Measurements from ENCODE around the gene NAA16. TPM values are rescaled to one million over a fixed set of nuclear protein-coding genes. Genes with fewer than 3 reads are reported as not detected.

NAA16 gene
- total and polyA plus RNA-seq, 8 donors = 6.0 to 114 (median 22.6) TPM

- no peak for TF ChIP-seq EP300 (IDR thresholded peaks at IDR 0.05)
- TF ChIP-seq POLR2A (IDR thresholded peaks at IDR 0.05) = no peak
- no peak for TF ChIP-seq POLR2AphosphoS5 (IDR thresholded peaks at IDR 0.05)
- no peak for TF ChIP-seq CTCF (IDR thresholded peaks at IDR 0.05)
- Histone ChIP-seq H3K27ac (no peak overlapping the region), H3K27me3 (no peaks in the 10 kb centered on the region), H3K9me3 (no peaks in the 10 kb centered on the region), H3K36me3 (no peaks in the 10 kb centered on the region), H3K4me1 (peaks cover 0 to 8% (median 4%) of the 10 kb centered on the region in 4 donors), H3K4me3 (no peak overlapping the region)
- intact Hi-C loops (cut with DNase I; ENCODE audit: low total_unique reads) = no loop called here
- WGBS, 5 donors = 73 to 81% (median 74%) methylated on average over 6 of the region's 6 CpGs
- DNase-seq = no peak
These were observed 77.2 kb downstream of the NAA16 start for GRCh38 chr13:41388143-41388881.

- TF ChIP-seq EP300 (IDR thresholded peaks at IDR 0.05) (no peak), CTCF (IDR thresholded peaks at IDR 0.05) (no peak)
- peaks cover 0 to 8% (median 4%) of the 10 kb centered on the region in 4 donors for H3K4me1 ChIP-seq
- no peak for DNase-seq
- intact Hi-C loops (cut with DNase I; ENCODE audit: low total_unique reads) = no loop called here
- 60 to 87% (median 77%) methylated on average over 1 of the region's 1 CpG for WGBS, 5 donors
- no peaks in the 10 kb centered on the region for H3K9me3 ChIP-seq
- H3K36me3 ChIP-seq = no peaks in the 10 kb centered on the region
- no peak overlapping the region for H3K4me3 ChIP-seq
- no peak overlapping the region for H3K27ac ChIP-seq
- no peaks in the 10 kb centered on the region for H3K27me3 ChIP-seq
These were observed 78.5 kb downstream of the NAA16 start for GRCh38 chr13:41389580-41389979.

- Histone ChIP-seq H3K9me3 (no peaks in the 10 kb centered on the region), H3K27me3 (no peaks in the 10 kb centered on the region), H3K27ac (no peak overlapping the region), H3K36me3 (no peaks in the 10 kb centered on the region), H3K4me1 (no peaks in the 10 kb centered on the region), H3K4me3 (no peak overlapping the region)
- WGBS, 5 donors = 81 to 100% (median 82%) methylated on average over 1 of the region's 1 CpG
- no peak for DNase-seq
- TF ChIP-seq POLR2A (IDR thresholded peaks at IDR 0.05) = no peak
- no peak for TF ChIP-seq POLR2AphosphoS5 (IDR thresholded peaks at IDR 0.05)
- no peak for TF ChIP-seq CTCF (IDR thresholded peaks at IDR 0.05)
- intact Hi-C loops (cut with DNase I; ENCODE audit: low total_unique reads) = no loop called here
These were observed 83.1 kb downstream of the NAA16 start for GRCh38 chr13:41394166-41394565.

- no peak for DNase-seq
- no peak overlapping the region for H3K4me3 ChIP-seq
- no peaks in the 10 kb centered on the region for H3K27me3 ChIP-seq
- no peaks in the 10 kb centered on the region for H3K4me1 ChIP-seq
- WGBS, 5 donors = 81 to 87% (median 84%) methylated on average over 7 of the region's 7 CpGs
- TF ChIP-seq POLR2A (IDR thresholded peaks at IDR 0.05) = no peak
- no peak for TF ChIP-seq POLR2AphosphoS5 (IDR thresholded peaks at IDR 0.05)
- TF ChIP-seq CTCF (IDR thresholded peaks at IDR 0.05) = no peak
- no peak for TF ChIP-seq EP300 (IDR thresholded peaks at IDR 0.05)
- no peaks in the 10 kb centered on the region for H3K36me3 ChIP-seq
- H3K9me3 ChIP-seq = no peaks in the 10 kb centered on the region
- intact Hi-C loops (cut with DNase I; ENCODE audit: low total_unique reads) = no loop called here
- no peak overlapping the region for H3K27ac ChIP-seq
These were observed 87.6 kb downstream of the NAA16 start for GRCh38 chr13:41398494-41399170.

Data from stomach (tissue), 9 donors.